Fibroblast of lung (primary cell): ENCODE data around the gene TSPAN3. TPM values are rescaled to one million over a fixed set of nuclear protein-coding genes. Genes with fewer than 3 reads are reported as not detected.

Experiments
- DNase-seq, 2 donors: peaks; one replicate each; pipeline versions ENCODE4 v3.0.0 to v3.0.0-alpha.2; 2010; ENCODE audit warnings: low read depth in 2 of 2
- H2AFZ ChIP-seq: 2 replicates; pipeline ENCODE4 v1.5.1; 2012; ENCODE audit warnings: low read length, control low read depth, inconsistent platforms
- H3K27ac ChIP-seq: 2 replicates; pipeline ENCODE4 v1.5.1; 2011; ENCODE audit warnings: low read length, control low read depth; ENCODE audit not compliant: insufficient read depth
- H3K27me3 ChIP-seq: 2 replicates; pipeline ENCODE4 v1.5.1; 2011; ENCODE audit warnings: mild to moderate bottlenecking, low read length; ENCODE audit not compliant: control insufficient read depth, insufficient read depth
- H3K36me3 ChIP-seq: 2 replicates; pipeline ENCODE4 v1.5.1; 2011; ENCODE audit warnings: low read length; ENCODE audit not compliant: control insufficient read depth, insufficient read depth
- H3K4me1 ChIP-seq: 2 replicates; pipeline ENCODE4 v1.5.1; 2011; ENCODE audit warnings: low read length; ENCODE audit not compliant: control insufficient read depth, insufficient read depth; ENCODE audit errors: extremely low read depth
- H3K4me2 ChIP-seq: 2 replicates; pipeline ENCODE4 v1.5.1; 2011; ENCODE audit warnings: low read length, control low read depth; ENCODE audit not compliant: insufficient read depth; ENCODE audit errors: extremely low read depth
- H3K4me3 ChIP-seq, 4 experiments: fragments of 200-600 bp in 1 of 4; sonication (generic) in 1 of 4; replicated peaks in 1 of 4; 2 replicates each; pipeline ENCODE4 v1.5.1; 2011 to 2016; ENCODE audit warnings: low read length in 4 of 4, low read depth in 3 of 4, mild to moderate bottlenecking in 3 of 4, control low read depth in 2 of 4, inconsistent platforms in 1 of 4, mixed read lengths in 1 of 4; ENCODE audit not compliant: insufficient read depth in 1 of 4; ENCODE audit errors: control extremely low read depth in 1 of 4
- H3K79me2 ChIP-seq: 2 replicates; pipeline ENCODE4 v1.5.1; 2012; ENCODE audit warnings: mild to moderate bottlenecking, low read length, inconsistent platforms; ENCODE audit not compliant: control insufficient read depth, insufficient read depth
- H3K9ac ChIP-seq: 2 replicates; pipeline ENCODE4 v1.5.1; 2011; ENCODE audit warnings: mild to moderate bottlenecking, low read length, control low read depth; ENCODE audit not compliant: insufficient read depth
- H3K9me3 ChIP-seq: 2 replicates; pipeline ENCODE4 v1.5.1; 2012; ENCODE audit warnings: low read depth, low read length; ENCODE audit not compliant: control insufficient read depth, insufficient read depth
- H4K20me1 ChIP-seq: 2 replicates; pipeline ENCODE4 v1.5.1; 2011; ENCODE audit warnings: low read length; ENCODE audit not compliant: control insufficient read depth, insufficient read depth; ENCODE audit errors: extremely low read depth
- EZH2 ChIP-seq: IDR thresholded peaks from 2 replicates; pipeline ENCODE4 v1.5.1; 2012; ENCODE audit warnings: low read length, control low read depth, mild to moderate bottlenecking; ENCODE audit errors: missing control alignments
- polyA plus RNA-seq, 2 donors: library from polyadenylated mRNA; depleted of rRNA in 1 of 2; stranded (reverse) in 1 of 2; unstranded in 1 of 2; fragments of >200 nt; gene quantifications; 2 replicates each; pipeline ENCODE4 v1.2.1, GENCODE V29; 2011 to 2012; ENCODE audit warnings: missing spikeins in 1 of 2
- total RNA-seq: library from RNA; depleted of rRNA; stranded (reverse); fragments of >200 nt; gene quantifications from 2 replicates; pipeline ENCODE4 v1.2.1, GENCODE V29; 2014
- TF ChIP-seq, protein P1 (sequence below), 2 donors: IDR thresholded peaks in 1 of 2; conservative IDR thresholded peaks in 1 of 2; 1 replicate in 1 of 2; 2 replicates in 1 of 2; pipeline ENCODE4 v1.5.1; 2011 to 2012; ENCODE audit warnings: low read length in 2 of 2, control low read depth in 1 of 2, inconsistent platforms in 1 of 2, low read depth in 1 of 2, mild to moderate bottlenecking in 1 of 2

Gene TSPAN3
- total and polyA plus RNA-seq, 2 donors (not counting 1 experiment from before 2014, with no cell fraction given), result 225 to 472 TPM

DNA sequence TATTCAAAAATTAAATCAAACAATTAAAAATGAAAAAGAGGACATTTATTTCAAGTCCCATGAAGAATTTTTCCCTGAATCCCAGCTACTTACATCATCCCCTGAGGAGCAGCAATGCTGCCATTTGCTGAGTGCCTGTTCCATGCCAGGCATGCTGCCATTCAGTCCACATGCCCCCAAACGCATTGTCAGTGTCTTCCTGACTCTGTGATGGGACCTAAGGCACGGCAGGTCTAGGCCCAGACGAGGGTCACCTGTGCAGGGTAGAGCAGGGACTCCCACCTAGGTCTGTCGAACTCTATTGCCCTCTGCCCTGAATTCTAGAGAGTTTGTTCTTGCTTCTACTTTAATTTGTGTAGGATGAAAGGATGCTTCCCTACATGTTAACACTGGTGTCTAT lies 68.9 kb downstream of the TSPAN3 start:
- Histone ChIP-seq H3K9ac (no peak overlapping the region), H3K4me2 (no peak overlapping the region), H3K27ac (no peak overlapping the region), H3K4me3 (no peak overlapping the region), H3K27me3 (peaks cover 5% of the 10 kb centered on the region), H3K9me3 (no peaks in the 10 kb centered on the region), H2AFZ (no peak overlapping the region), H3K4me1 (no peaks in the 10 kb centered on the region), H3K79me2 (no peaks in the 10 kb centered on the region), H4K20me1 (no peaks in the 10 kb centered on the region), H3K36me3 (no peaks in the 10 kb centered on the region)
- TF ChIP-seq, protein P1, sequence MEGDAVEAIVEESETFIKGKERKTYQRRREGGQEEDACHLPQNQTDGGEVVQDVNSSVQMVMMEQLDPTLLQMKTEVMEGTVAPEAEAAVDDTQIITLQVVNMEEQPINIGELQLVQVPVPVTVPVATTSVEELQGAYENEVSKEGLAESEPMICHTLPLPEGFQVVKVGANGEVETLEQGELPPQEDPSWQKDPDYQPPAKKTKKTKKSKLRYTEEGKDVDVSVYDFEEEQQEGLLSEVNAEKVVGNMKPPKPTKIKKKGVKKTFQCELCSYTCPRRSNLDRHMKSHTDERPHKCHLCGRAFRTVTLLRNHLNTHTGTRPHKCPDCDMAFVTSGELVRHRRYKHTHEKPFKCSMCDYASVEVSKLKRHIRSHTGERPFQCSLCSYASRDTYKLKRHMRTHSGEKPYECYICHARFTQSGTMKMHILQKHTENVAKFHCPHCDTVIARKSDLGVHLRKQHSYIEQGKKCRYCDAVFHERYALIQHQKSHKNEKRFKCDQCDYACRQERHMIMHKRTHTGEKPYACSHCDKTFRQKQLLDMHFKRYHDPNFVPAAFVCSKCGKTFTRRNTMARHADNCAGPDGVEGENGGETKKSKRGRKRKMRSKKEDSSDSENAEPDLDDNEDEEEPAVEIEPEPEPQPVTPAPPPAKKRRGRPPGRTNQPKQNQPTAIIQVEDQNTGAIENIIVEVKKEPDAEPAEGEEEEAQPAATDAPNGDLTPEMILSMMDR (conservative IDR thresholded peaks at IDR 0.05 in 1 of 2, IDR thresholded peaks at IDR 0.05 in 1 of 2; ENCODE audit: low read depth in 1 of 2, low read length in 2 of 2), result no peak
- TF ChIP-seq EZH2, result no peak
- DNase-seq, result no peak

DNA sequence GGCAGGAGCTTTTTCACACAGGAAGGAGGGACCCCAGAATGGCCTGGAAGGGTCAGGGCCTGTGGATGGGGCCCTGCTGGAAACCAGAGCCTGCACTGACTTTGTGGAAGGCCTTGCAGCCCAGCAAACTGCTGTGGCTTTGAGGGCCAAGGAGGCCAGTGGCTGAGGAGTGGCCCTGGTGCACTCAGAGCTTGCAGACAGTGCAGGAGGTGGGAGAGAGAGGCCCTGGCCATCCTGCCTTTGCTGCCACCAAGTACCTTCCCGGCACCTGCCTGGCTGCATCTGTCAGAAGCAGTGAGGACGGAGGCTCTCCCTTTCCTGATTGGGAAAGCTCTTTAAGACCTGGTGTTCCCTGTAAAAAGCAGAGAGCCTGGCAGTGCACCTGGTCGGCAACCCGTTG lies 69.6 kb downstream of the TSPAN3 start:
- Histone ChIP-seq H3K27me3 (peaks cover under 1% of the 10 kb centered on the region), H2AFZ (no peak overlapping the region)

DNA sequence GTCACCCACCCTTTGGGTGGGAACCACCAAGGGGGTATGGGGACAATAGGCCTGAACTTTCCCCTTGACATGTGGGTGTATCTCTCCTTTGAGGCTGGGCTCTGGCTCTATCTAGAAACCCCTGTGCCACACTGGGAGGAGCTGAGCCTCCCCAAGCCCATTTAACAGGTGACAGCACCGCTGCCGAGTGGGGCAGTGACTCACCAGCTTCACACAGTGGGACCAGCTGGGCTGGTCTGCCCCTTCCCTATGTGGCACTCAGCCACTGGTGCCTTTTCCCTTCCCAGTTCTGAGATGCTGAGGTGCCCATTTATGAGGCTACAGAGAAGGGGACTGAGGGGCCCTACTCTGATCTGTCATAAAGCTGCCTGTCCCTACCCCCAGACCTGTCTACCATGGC lies 70.9 kb downstream of the TSPAN3 start:
- Histone ChIP-seq H2AFZ (no peak overlapping the region), H4K20me1 (no peaks in the 10 kb centered on the region), H3K9ac (no peak overlapping the region), H3K27me3 (no peaks in the 10 kb centered on the region), H3K27ac (no peak overlapping the region), H3K4me2 (no peak overlapping the region), H3K4me3 (no peak overlapping the region), H3K9me3 (no peaks in the 10 kb centered on the region), H3K4me1 (peaks cover 8% of the 10 kb centered on the region), H3K79me2 (no peaks in the 10 kb centered on the region), H3K36me3 (no peaks in the 10 kb centered on the region)
- no peak for DNase-seq
- no peak for TF ChIP-seq EZH2
- TF ChIP-seq, protein P1 (conservative IDR thresholded peaks at IDR 0.05 in 1 of 2, IDR thresholded peaks at IDR 0.05 in 1 of 2; ENCODE audit: low read depth in 1 of 2, low read length in 2 of 2), result no peak

More for the DNA sequence above, 69.6 kb downstream of the TSPAN3 start:
- H3K36me3 ChIP-seq, result no peaks in the 10 kb centered on the region
- H3K27ac ChIP-seq, result no peak overlapping the region
- H3K9ac ChIP-seq, result no peak overlapping the region
- DNase-seq, result no peak
- no peaks in the 10 kb centered on the region for H4K20me1 ChIP-seq
- no peak overlapping the region for H3K4me2 ChIP-seq
- H3K79me2 ChIP-seq, result no peaks in the 10 kb centered on the region
- peaks cover 5% of the 10 kb centered on the region for H3K4me1 ChIP-seq
- H3K4me3 ChIP-seq, result no peak overlapping the region
- H3K9me3 ChIP-seq, result no peaks in the 10 kb centered on the region
- no peak for TF ChIP-seq EZH2
- TF ChIP-seq, protein P1 (conservative IDR thresholded peaks at IDR 0.05 in 1 of 2, IDR thresholded peaks at IDR 0.05 in 1 of 2; ENCODE audit: low read depth in 1 of 2, low read length in 2 of 2), result no peak
